ENCODE measurements around the gene DPP6. TPM values are rescaled to one million over a fixed set of nuclear protein-coding genes. Genes with fewer than 3 reads are reported as not detected.

Gene DPP6
- total RNA-seq, 1 experiment from 2014 or later = not detected

DNA sequence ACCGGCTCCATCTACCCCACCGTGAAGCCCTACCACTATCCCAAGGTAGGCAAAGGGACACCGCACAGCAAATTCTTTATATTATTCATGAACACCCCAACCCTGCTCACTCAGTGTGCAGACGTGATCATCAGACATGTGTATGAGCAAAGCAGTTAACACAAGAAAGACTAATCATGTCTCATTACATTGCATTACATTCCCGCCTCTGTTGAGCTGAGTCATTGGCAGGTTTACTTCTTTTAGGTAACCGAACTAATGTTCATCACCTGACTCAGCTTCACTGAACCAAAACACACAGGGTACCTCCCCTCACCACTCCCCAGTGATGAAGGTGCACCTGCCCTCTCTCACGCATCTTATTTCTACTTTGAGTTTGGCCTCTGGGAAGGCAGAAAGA lies 717.3 kb downstream of the DPP6 start:
- Histone ChIP-seq H3K36me3 (ENCODE audit: low read depth) (no peaks in the 10 kb centered on the region), H3K4me1 (replicated peaks; ENCODE audit: insufficient read depth) (no peaks in the 10 kb centered on the region), H3K4me3 (no peak overlapping the region), H3K27ac (no peak overlapping the region), H4K20me1 (ENCODE audit: insufficient read depth) (no peaks in the 10 kb centered on the region), H3K9me3 (ENCODE audit: insufficient read depth, low read depth) (no peaks in the 10 kb centered on the region), H3K27me3 (ENCODE audit: insufficient read depth, low read depth) (peaks cover 82% of the 10 kb centered on the region), H3K4me2 (no peak overlapping the region), H3K9me2 (ENCODE audit: insufficient read depth) (no peaks in the 10 kb centered on the region), H2AFZ (no peak overlapping the region), H3K79me2 (ENCODE audit: low read depth) (no peaks in the 10 kb centered on the region), H3F3A (ENCODE audit: insufficient read depth, low read depth) (no peaks in the 10 kb centered on the region)
- DNase-seq = no peak
- CTCF ChIA-PET = no interaction called here
- BruUV-seq (replicated peaks) = no TSS peak
- POLR2A ChIA-PET (ENCODE audit: unreplicated experiment) = no interaction called here
- intact Hi-C loops (cut with micrococcal nuclease; ENCODE audit: unreplicated experiment) = no loop called here
- no peak for TF ChIP-seq EZH2 (IDR thresholded peaks at IDR 0.05; ENCODE audit: low read depth)
- TF ChIP-seq, protein P1, sequence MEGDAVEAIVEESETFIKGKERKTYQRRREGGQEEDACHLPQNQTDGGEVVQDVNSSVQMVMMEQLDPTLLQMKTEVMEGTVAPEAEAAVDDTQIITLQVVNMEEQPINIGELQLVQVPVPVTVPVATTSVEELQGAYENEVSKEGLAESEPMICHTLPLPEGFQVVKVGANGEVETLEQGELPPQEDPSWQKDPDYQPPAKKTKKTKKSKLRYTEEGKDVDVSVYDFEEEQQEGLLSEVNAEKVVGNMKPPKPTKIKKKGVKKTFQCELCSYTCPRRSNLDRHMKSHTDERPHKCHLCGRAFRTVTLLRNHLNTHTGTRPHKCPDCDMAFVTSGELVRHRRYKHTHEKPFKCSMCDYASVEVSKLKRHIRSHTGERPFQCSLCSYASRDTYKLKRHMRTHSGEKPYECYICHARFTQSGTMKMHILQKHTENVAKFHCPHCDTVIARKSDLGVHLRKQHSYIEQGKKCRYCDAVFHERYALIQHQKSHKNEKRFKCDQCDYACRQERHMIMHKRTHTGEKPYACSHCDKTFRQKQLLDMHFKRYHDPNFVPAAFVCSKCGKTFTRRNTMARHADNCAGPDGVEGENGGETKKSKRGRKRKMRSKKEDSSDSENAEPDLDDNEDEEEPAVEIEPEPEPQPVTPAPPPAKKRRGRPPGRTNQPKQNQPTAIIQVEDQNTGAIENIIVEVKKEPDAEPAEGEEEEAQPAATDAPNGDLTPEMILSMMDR (conservative IDR thresholded peaks at IDR 0.05) = no peak

GRCh38 chr7:154770361-154770760 lies 718.2 kb downstream of the DPP6 start:
- ChIA-PET CTCF (no interaction called here), POLR2A (ENCODE audit: unreplicated experiment) (no interaction called here)
- no peak overlapping the region for H2AFZ ChIP-seq
- no peak overlapping the region for H3K4me3 ChIP-seq
- no peaks in the 10 kb centered on the region for H3K4me1 ChIP-seq (replicated peaks; ENCODE audit: insufficient read depth)
- H4K20me1 ChIP-seq (ENCODE audit: insufficient read depth) = no peaks in the 10 kb centered on the region
- no peaks in the 10 kb centered on the region for H3K79me2 ChIP-seq (ENCODE audit: low read depth)
- DNase-seq = no peak
- TF ChIP-seq EZH2 (IDR thresholded peaks at IDR 0.05; ENCODE audit: low read depth) = no peak
- TF ChIP-seq, protein P1 (conservative IDR thresholded peaks at IDR 0.05) = no peak
- no peaks in the 10 kb centered on the region for H3K9me2 ChIP-seq (ENCODE audit: insufficient read depth)
- H3K9me3 ChIP-seq (ENCODE audit: insufficient read depth, low read depth) = no peaks in the 10 kb centered on the region
- H3K27ac ChIP-seq = no peak overlapping the region
- H3K27me3 ChIP-seq (ENCODE audit: insufficient read depth, low read depth) = peaks cover 77% of the 10 kb centered on the region
- H3K36me3 ChIP-seq (ENCODE audit: low read depth) = no peaks in the 10 kb centered on the region
- intact Hi-C loops (cut with micrococcal nuclease; ENCODE audit: unreplicated experiment) = no loop called here
- no TSS peak for BruUV-seq (replicated peaks)
- H3F3A ChIP-seq (ENCODE audit: insufficient read depth, low read depth) = no peaks in the 10 kb centered on the region
- H3K4me2 ChIP-seq = no peak overlapping the region

- no TSS peak for BruUV-seq (replicated peaks)
- DNase-seq = no peak
- H3K36me3 ChIP-seq (ENCODE audit: low read depth) = no peaks in the 10 kb centered on the region
- H4K20me1 ChIP-seq (ENCODE audit: insufficient read depth) = no peaks in the 10 kb centered on the region
- CTCF ChIA-PET = no interaction called here
- no peaks in the 10 kb centered on the region for H3K9me2 ChIP-seq (ENCODE audit: insufficient read depth)
- H3K79me2 ChIP-seq (ENCODE audit: low read depth) = no peaks in the 10 kb centered on the region
- H3F3A ChIP-seq (ENCODE audit: insufficient read depth, low read depth) = no peaks in the 10 kb centered on the region
- H3K4me2 ChIP-seq = no peak overlapping the region
- TF ChIP-seq, protein P1 (conservative IDR thresholded peaks at IDR 0.05) = no peak
- H2AFZ ChIP-seq = no peak overlapping the region
- peaks cover 77% of the 10 kb centered on the region for H3K27me3 ChIP-seq (ENCODE audit: insufficient read depth, low read depth)
- no peak overlapping the region for H3K27ac ChIP-seq
- H3K9me3 ChIP-seq (ENCODE audit: insufficient read depth, low read depth) = no peaks in the 10 kb centered on the region
- intact Hi-C loops (cut with micrococcal nuclease; ENCODE audit: unreplicated experiment) = no loop called here
- H3K4me3 ChIP-seq = no peak overlapping the region
- H3K4me1 ChIP-seq (replicated peaks; ENCODE audit: insufficient read depth) = no peaks in the 10 kb centered on the region
- POLR2A ChIA-PET (ENCODE audit: unreplicated experiment) = no interaction called here
Observed at GRCh38 chr7:154770962-154771361, 718.8 kb downstream of the DPP6 start.
